Gastrocnemius medialis (tissue), 4 donors: ENCODE data around the gene ZFY.

Source experiments
- CTCF ChIP-seq, 5 experiments: fragments of 450-650 bp in 3 of 5; fragments of 200-600 bp in 2 of 5; sonication (generic) in 2 of 5; IDR thresholded peaks in 4 of 5; conservative IDR thresholded peaks in 1 of 5; 1 replicate in 4 of 5; 2 replicates in 1 of 5; pipeline ENCODE4 v1.5.1; 2016 to 2019; ENCODE audit warnings: antibody characterized with exemption in 5 of 5, mild to moderate bottlenecking in 3 of 5, moderate library complexity in 3 of 5
- POLR2A ChIP-seq, 2 donors: fragments of 450-650 bp; IDR thresholded peaks; one replicate each; pipeline ENCODE4 v1.6.1; 2017; ENCODE audit warnings: antibody characterized with exemption in 2 of 2, mild to moderate bottlenecking in 2 of 2, moderate library complexity in 2 of 2

- TF ChIP-seq CTCF (IDR thresholded peaks at IDR 0.05 in 4 of 5, conservative IDR thresholded peaks at IDR 0.05 in 1 of 5) (no peak), POLR2A (IDR thresholded peaks at IDR 0.05) (no peak)
These were observed 68.3 kb downstream of the ZFY start for GRCh38 chrY:3003516-3003830.
